VCaP (cell line): ENCODE results near the gene TTLL10.
A peak's percentile ranks its signal among the peaks of the same experiment; 100 is the strongest.
"Not testable (repeated sequence)": the region's sequence is repeated elsewhere in the genome, so short reads cannot be mapped to it uniquely, and the experiment has no call there.

ENCODE experiments used
- H3K27ac ChIP-seq: fragments of 450-650 bp; 2 replicates; pipeline ENCODE4 v1.5.1; 2017
- TF ChIP-seq, protein P1 (sequence below): fragments of 450-650 bp; conservative IDR thresholded peaks from 2 replicates; pipeline ENCODE4 v1.5.1; 2017; ENCODE audit warnings: mild to moderate bottlenecking, moderate library complexity

The TTLL10 gene

DNA sequence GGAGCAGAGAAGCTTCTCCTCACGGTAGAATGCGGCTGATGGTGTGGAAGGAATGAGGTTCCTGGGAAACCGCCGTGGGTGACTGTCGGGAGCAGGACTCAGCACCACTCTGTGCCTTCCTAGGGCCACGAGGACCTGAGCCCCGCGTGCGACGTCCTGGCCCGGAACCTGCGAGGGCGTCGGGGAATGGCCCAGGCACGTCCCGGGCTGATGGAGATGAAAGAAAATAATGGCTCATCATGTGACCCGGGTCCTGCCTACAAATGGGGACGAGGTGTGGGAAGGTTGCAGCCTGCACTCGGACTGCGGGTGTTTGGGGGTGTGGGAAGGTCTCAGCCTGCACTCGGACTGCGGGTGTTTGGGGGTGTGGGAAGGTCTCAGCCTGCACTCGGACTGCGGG lies 25.1 kb upstream of the TTLL10 start:
- TF ChIP-seq, protein P1, sequence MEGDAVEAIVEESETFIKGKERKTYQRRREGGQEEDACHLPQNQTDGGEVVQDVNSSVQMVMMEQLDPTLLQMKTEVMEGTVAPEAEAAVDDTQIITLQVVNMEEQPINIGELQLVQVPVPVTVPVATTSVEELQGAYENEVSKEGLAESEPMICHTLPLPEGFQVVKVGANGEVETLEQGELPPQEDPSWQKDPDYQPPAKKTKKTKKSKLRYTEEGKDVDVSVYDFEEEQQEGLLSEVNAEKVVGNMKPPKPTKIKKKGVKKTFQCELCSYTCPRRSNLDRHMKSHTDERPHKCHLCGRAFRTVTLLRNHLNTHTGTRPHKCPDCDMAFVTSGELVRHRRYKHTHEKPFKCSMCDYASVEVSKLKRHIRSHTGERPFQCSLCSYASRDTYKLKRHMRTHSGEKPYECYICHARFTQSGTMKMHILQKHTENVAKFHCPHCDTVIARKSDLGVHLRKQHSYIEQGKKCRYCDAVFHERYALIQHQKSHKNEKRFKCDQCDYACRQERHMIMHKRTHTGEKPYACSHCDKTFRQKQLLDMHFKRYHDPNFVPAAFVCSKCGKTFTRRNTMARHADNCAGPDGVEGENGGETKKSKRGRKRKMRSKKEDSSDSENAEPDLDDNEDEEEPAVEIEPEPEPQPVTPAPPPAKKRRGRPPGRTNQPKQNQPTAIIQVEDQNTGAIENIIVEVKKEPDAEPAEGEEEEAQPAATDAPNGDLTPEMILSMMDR = no peak
- H3K27ac ChIP-seq = no peak overlapping the region

DNA sequence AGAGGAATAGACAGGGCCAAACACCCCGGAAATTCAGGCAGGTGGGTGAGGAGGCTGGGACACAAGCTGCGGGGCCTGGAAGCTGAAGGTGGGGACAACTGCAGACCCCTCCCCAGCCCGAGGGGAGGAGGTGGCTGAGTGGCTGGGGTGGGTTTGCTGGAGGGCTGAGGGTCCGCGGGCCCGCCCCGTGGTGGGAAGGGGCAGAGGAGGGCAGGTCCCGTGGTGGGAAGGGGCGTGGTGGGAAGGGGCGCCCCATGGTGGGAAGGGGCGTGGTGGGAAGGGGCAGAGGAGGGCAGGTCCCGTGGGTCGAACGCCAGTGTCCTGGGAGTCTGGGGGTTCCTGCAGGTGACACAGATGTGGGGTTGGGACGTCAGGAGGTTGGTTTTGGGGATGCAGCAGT lies 24.3 kb upstream of the TTLL10 start:
- H3K27ac ChIP-seq = no peak overlapping the region
- TF ChIP-seq, protein P1 = no peak

DNA sequence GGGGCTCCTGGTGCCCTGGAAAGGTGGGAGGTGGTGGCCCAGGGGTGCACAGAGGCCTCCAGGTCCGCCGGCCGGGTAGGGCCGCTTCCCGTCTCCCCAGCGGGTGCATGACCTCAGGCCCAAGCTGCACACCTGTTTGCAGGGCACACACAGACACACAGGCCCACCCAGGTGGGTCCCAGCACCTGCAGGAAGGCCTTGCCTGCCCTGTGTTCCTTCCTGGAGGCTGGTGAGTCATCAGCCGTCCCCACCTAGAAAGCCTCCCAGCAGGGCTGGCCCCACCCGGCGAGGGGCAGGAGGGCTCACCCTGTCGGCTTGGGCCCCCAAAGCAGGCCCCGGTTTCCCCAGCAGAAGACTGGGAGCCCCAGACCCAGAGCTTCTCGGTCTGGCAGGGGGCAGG lies 23.6 kb upstream of the TTLL10 start:
- TF ChIP-seq, protein P1 = no peak
- H3K27ac ChIP-seq = no peak overlapping the region

DNA sequence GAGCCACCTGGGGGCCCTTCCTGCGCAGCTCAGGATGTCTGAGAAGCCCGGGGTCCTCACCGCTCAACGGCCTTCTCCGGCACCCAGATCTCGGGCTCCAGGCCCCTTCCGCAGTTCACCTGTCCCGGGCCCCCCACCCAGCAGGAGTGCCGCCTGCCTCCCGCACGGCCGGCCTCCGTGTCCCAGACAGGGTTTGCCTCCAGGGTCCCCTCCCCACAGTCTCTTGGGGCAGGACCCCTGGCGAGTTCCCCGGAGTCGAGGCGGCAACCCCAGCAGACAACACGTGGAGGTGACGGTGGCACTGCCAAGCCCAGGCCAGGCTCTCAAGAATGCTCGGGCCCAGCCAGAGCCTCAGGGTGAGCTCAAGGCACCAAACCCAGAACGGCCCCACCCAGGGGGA lies 22.4 kb upstream of the TTLL10 start:
- TF ChIP-seq, protein P1 = no peak
- H3K27ac ChIP-seq = no peak overlapping the region

DNA sequence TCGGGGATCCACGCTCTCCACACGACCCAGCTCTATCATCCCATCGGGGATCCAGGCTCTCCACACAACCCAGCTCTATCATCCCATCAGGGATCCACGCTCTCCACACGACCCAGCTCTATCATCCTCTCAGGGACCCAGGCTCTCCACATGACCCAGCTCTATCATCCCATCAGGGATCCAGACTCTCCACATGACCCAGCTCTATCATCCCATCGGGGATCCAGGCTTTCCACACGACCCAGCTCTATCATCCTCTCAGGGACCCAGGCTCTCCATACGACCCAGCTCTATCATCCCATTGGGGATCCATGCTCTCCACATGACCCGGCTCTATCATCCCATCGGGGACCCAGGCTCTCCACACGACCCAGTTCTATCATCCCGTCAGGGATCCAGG lies 21.2 kb upstream of the TTLL10 start:
- not testable (repeated sequence) for H3K27ac ChIP-seq

DNA sequence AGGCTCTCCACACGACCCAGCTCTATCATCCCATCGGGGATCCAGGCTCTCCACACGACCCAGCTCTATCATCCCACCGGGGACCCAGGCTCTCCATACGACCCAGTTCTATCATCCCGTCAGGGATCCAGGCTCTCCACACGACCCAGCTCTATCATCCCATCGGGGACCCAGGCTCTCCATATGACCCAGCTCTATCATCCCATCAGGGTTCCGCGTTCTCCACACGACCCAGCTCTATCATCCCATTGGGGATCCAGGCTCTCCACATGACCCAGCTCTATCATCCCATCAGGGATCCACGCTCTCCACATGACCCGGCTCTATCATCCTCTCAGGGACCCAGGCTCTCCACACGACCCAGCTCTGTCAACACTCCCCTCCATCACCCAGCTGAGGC lies 20.5 kb upstream of the TTLL10 start:
- H3K27ac ChIP-seq = peak overlapping the region; percentile 57; the same call in 1 of the 2 replicates

DNA sequence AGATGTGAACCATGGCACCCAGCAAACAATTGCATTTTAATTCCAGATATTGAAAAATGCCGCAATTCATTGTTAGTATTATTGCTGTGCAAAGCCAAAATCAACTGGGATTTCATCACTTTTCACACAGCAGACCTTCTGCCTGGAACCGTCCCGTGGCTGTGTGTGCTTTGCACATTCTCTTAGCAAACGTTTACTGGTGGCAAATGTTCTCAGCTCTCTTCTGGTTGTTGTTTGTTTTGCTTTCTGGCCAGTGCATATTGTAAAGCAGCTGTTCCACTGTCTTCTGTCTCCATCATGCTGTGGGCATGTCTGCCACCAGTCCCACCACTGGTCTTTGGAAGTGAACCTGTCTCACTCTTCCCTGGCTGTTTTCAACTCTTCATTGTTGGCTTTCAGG lies 19.8 kb upstream of the TTLL10 start:
- TF ChIP-seq, protein P1 = no peak
- peak overlapping the region; percentile 57 for H3K27ac ChIP-seq

DNA sequence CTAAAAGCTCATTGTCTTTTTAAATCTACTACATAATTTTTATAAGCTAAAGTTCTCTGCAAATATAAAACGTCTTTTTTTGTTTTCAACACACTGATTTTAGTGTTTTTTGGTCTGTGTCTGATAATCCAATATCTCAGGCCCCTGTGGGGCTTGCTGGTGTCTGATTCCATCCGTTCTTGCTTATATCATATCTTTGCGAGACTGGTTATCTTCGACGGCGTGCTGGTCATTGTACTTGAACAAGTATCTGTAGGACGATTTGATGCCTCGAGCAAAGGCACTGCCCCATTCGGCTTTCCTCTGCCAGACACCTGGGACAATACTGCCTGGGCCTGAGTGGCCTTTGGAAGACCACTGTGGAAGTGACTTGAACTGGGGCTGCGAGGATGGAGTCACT lies 18.4 kb upstream of the TTLL10 start:
- H3K27ac ChIP-seq = no peak overlapping the region
- TF ChIP-seq, protein P1 = no peak
